AG04449 (cell line): Measurements from ENCODE around the gene TRAM2.

Source experiments
- CTCF ChIA-PET: fragments of 350-600 bp; formaldehyde crosslinking; extraction: SDS; loops from one replicate; lab custom pipeline; 2021; ENCODE audit warnings: antibody characterized with exemption; lab: Yijun Ruan, JAX
- POLR2A ChIA-PET: fragments of 400-600, 350-600 bp; formaldehyde crosslinking; extraction: SDS; loops from one replicate; lab custom pipeline; 2020; ENCODE audit warnings: antibody characterized with exemption, inconsistent platforms; lab: Yijun Ruan, JAX
- DNase-seq: peaks from one replicate; pipeline ENCODE4 v3.0.0-alpha.2; 2010; ENCODE audit warnings: low read depth, low spot score
- H3K4me3 ChIP-seq: 2 replicates; pipeline ENCODE4 v1.5.1; 2011; ENCODE audit warnings: low read depth, mild to moderate bottlenecking, control low read depth, low read length
- TF ChIP-seq, protein P1 (sequence below): IDR thresholded peaks from one replicate; pipeline ENCODE4 v1.5.1; 2011; ENCODE audit warnings: mild to moderate bottlenecking, moderate library complexity, low read length, control low read depth, inconsistent platforms; ENCODE audit not compliant: insufficient read depth; ENCODE audit errors: missing control alignments

Gene TRAM2

DNA sequence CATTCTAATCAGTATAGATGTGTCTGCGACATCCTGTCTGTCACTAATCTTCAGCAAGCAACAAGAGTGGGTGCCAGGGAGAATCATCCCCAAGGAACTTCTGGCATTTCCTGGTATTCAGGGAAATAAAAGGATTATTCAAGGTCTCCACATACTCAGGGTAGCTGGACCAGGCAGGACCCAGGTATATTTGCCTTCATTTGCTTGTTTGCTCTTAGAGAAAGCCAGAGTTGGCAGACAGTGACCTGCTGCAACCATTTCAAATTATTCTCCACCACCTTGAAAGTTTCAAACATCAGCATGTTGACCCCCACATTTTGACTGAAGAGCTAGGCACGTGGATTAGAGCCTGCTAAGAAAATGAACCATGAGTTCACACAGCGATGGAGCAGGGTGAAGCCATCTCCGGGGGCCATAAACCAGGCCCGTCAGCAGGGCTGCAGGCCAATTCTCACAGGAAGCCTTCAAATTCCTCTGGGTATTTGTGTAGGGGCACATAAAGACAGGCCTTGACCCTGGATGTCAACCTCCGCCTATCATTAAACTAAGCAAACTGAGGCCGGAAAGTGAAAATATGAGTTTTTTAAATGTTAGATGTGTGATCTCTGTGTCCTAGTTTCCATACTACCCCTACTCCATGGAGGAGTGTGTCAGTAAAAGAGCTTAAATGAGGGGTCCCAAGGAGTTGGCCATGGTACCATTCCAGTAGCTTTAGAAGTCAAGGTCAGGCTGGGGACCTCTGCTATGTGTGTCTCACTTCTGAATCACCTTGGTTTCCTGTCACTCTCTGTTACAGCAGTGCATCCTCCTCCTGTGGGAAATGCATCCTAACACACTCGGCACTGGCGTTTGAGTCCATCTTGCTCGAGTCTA lies 32.9 kb downstream of the TRAM2 start:
- POLR2A ChIA-PET, result interaction anchor here (0.6 kb wide), 1 partner anchor 498 kb away, joined by 3 read pairs; no protein-coding TSS in a partner anchor
- no peak for DNase-seq
- H3K4me3 ChIP-seq, result no peak overlapping the region
- CTCF ChIA-PET, result interaction anchor here (0.6 to 5.3 kb wide), 6 partner anchors 9 to 127 kb away, joined by 3 to 28 read pairs (median 4); partner anchors contain the start of gene TRAM2
- TF ChIP-seq, protein P1, sequence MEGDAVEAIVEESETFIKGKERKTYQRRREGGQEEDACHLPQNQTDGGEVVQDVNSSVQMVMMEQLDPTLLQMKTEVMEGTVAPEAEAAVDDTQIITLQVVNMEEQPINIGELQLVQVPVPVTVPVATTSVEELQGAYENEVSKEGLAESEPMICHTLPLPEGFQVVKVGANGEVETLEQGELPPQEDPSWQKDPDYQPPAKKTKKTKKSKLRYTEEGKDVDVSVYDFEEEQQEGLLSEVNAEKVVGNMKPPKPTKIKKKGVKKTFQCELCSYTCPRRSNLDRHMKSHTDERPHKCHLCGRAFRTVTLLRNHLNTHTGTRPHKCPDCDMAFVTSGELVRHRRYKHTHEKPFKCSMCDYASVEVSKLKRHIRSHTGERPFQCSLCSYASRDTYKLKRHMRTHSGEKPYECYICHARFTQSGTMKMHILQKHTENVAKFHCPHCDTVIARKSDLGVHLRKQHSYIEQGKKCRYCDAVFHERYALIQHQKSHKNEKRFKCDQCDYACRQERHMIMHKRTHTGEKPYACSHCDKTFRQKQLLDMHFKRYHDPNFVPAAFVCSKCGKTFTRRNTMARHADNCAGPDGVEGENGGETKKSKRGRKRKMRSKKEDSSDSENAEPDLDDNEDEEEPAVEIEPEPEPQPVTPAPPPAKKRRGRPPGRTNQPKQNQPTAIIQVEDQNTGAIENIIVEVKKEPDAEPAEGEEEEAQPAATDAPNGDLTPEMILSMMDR, result no peak

DNA sequence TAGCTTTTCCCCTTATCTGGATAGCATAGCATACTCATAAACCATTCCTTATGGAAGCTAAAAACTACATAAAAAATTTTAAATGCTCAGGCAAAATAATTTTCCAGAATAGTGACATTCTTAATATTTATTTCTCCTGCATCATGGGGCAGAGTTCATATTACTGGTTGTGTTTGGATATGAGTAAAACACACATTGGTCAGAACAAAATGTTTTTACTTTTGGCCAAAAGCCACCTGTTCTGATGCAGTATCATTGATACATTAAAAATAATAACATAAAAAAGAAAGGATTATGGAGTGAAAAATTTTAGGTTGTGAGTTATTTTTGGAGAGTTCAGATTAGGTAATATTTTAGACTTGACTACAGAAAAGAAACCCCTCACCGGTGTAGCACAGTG lies 33.6 kb downstream of the TRAM2 start:
- TF ChIP-seq, protein P1, result no peak
- DNase-seq, result no peak
- ChIA-PET CTCF (interaction anchor here (0.7 to 5.3 kb wide), 6 partner anchors 8 to 126 kb away, joined by 3 to 28 read pairs (median 4); partner anchors contain the start of gene TRAM2), POLR2A (interaction anchor here (0.6 kb wide), 1 partner anchor 499 kb away, joined by 3 read pairs; no protein-coding TSS in a partner anchor)
- no peak overlapping the region for H3K4me3 ChIP-seq

- CTCF ChIA-PET, result interaction anchor here (0.6 to 5.3 kb wide), 7 partner anchors 10 to 125 kb away, joined by 3 to 28 read pairs (median 4); partner anchors contain the start of gene TRAM2
- H3K4me3 ChIP-seq, result no peak overlapping the region
- no peak for DNase-seq
- POLR2A ChIA-PET, result interaction anchor here (1.0 to 4.5 kb wide), 2 partner anchors 8 to 32 kb away, joined by 3 to 26 read pairs; no protein-coding TSS in a partner anchor
- TF ChIP-seq, protein P1, result no peak
Observed at GRCh38 chr6:52541135-52541534, 35.7 kb downstream of the TRAM2 start.

DNA sequence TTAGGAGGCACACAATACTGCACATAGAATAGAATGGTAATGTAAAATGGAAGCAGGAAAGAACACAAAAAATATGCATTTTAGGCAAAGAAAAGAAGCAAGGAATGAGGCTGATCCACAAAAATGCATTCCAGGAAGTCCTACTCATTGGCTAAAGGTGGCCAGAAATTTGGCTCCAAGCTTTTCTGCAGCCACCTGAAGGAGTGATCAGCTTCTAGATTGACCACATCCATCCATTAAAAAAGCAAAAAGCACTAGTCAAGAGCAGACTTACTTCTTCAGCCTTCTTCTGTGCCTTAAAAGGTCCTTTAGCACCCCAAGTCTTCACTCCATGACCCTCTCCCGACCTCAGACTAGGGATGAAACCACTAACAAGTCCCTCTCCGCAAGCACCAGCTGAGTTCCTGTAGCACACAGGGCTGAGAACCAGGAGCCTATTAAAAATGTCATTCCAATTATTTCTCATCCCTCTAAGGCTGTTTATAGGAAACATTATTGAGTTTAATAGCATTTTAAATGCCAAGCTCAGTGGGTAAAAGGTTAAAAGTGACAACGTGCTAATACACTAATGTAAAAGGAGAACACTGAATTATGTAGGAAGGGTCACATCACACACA lies 36.5 kb downstream of the TRAM2 start:
- ChIA-PET POLR2A (interaction anchor here (0.7 to 4.5 kb wide), 13 partner anchors 9 to 121 kb away, joined by 3 to 26 read pairs (median 5); partner anchors contain the start of gene EFHC1), CTCF (interaction anchor here (1.1 to 5.6 kb wide), 8 partner anchors 9 to 124 kb away, joined by 3 to 18 read pairs (median 4); no protein-coding TSS in a partner anchor)
- TF ChIP-seq, protein P1, result no peak
- no peak overlapping the region for H3K4me3 ChIP-seq
- DNase-seq, result no peak

DNA sequence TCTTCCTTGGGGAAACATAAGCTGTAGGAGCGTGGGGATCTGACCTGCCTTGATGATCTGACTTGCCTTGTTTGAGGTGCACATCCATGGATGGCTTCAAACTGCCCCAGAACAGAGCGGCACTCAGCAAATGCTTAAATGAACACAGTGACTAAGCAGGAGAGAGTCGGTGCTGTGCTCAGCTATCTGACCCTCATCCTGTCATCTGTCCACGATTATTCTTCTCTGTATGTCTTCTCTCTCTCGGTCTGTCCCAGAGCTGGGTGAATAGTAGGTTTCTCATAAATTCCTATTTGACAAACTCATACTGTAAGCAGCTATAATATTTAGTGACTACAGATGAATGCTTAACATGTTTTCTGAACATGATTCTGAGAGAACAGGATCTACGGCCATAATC lies 37.3 kb downstream of the TRAM2 start:
- TF ChIP-seq, protein P1, result no peak
- H3K4me3 ChIP-seq, result no peak overlapping the region; the same call in 1 of the 2 replicates
- ChIA-PET CTCF (interaction anchor here (0.8 to 6.1 kb wide), 7 partner anchors 10 to 122 kb away, joined by 3 to 31 read pairs (median 7); no protein-coding TSS in a partner anchor), POLR2A (interaction anchor here (0.8 to 4.5 kb wide), 17 partner anchors 10 to 125 kb away, joined by 3 to 26 read pairs (median 5); partner anchors contain the start of genes EFHC1 and TRAM2)
- DNase-seq, result no peak
